IMR-90 (cell line): ENCODE data around the gene FAM151A. TPM values are rescaled to one million over a fixed set of nuclear protein-coding genes. Genes with fewer than 3 reads are reported as not detected.

Experiments
- ATAC-seq: fragments of 200-7000 bp; cut with Tn5 transposase; 2 replicates; pipeline ENCODE4 v1.9.1; 2020; ENCODE audit warnings: low read depth, mild to moderate bottlenecking, moderate library complexity
- BruUV-seq: library from RNA; stranded (reverse); fragments of 400-500 nt; replicated peaks from 2 replicates; lab custom pipeline; 2021; lab: Mats Ljungman, UMichigan
- CTCF ChIA-PET: fragments of 300-600 bp; formaldehyde crosslinking; extraction: SDS; loops from one replicate; lab custom pipeline; 2021; ENCODE audit warnings: antibody characterized with exemption; lab: Yijun Ruan, JAX
- POLR2A ChIA-PET: fragments of 300-600 bp; sonication (Branson Sonifier 250); formaldehyde crosslinking; loops from one replicate; lab custom pipeline; 2022; ENCODE audit warnings: antibody characterized with exemption; ENCODE audit not compliant: unreplicated experiment; lab: Charles Lee
- DNase-seq: peaks from one replicate; pipeline ENCODE4 v3.0.0; 2013
- H2AFZ ChIP-seq: replicated peaks from 2 replicates; pipeline ENCODE3; 2013; ENCODE audit warnings: low read length, mild to moderate bottlenecking; ENCODE audit not compliant: poor library complexity
- H2AK5ac ChIP-seq: 2 replicates; pipeline ENCODE4 v1.6.1; 2013; ENCODE audit warnings: low read depth, low read length, inconsistent platforms
- H2AK9ac ChIP-seq: replicated peaks from 2 replicates; pipeline ENCODE3; 2013; ENCODE audit warnings: mild to moderate bottlenecking, low read depth, low read length, moderate library complexity; ENCODE audit not compliant: poor library complexity
- H2BK120ac ChIP-seq: 2 replicates; pipeline ENCODE4 v1.6.1; 2013; ENCODE audit warnings: low read depth, low read length, inconsistent platforms
- H2BK15ac ChIP-seq: 3 replicates; pipeline ENCODE4 v1.6.1; 2013; ENCODE audit warnings: low read depth, low read length, inconsistent platforms
- H2BK20ac ChIP-seq: 2 replicates; pipeline ENCODE4 v1.6.1; 2013; ENCODE audit warnings: low read depth, mild to moderate bottlenecking, inconsistent platforms, low read length, moderate library complexity
- H2BK5ac ChIP-seq: 2 replicates; pipeline ENCODE4 v1.6.1; 2013; ENCODE audit warnings: mild to moderate bottlenecking, low read depth, low read length, inconsistent platforms; ENCODE audit not compliant: poor library complexity, severe bottlenecking
- H3K14ac ChIP-seq: replicated peaks from 2 replicates; pipeline ENCODE4 v1.6.1; 2013; ENCODE audit warnings: low read depth, low read length, inconsistent platforms
- H3K18ac ChIP-seq: 2 replicates; pipeline ENCODE4 v1.6.1; 2013; ENCODE audit warnings: low read depth, low read length, control low read depth
- H3K23ac ChIP-seq: 2 replicates; pipeline ENCODE4 v1.6.1; 2013; ENCODE audit warnings: low read depth, low read length, inconsistent platforms
- H3K27ac ChIP-seq: 2 replicates; pipeline ENCODE4 v1.5.1; 2013; ENCODE audit warnings: mild to moderate bottlenecking, control low read depth, low read length; ENCODE audit not compliant: insufficient read depth
- H3K27me3 ChIP-seq: 2 replicates; pipeline ENCODE4 v1.6.1; 2013; ENCODE audit warnings: low read length; ENCODE audit not compliant: control insufficient read depth, insufficient read depth
- H3K36me3 ChIP-seq: 2 replicates; pipeline ENCODE4 v1.6.1; 2013; ENCODE audit warnings: low read length, mixed read lengths; ENCODE audit not compliant: control insufficient read depth, insufficient read depth
- H3K4ac ChIP-seq: 2 replicates; pipeline ENCODE4 v1.6.1; 2013; ENCODE audit warnings: low read depth, low read length, inconsistent platforms
- H3K4me1 ChIP-seq: 2 replicates; pipeline ENCODE4 v1.6.1; 2013; ENCODE audit warnings: low read length, mixed read lengths; ENCODE audit not compliant: control insufficient read depth, insufficient read depth
- H3K4me2 ChIP-seq: 2 replicates; pipeline ENCODE4 v1.6.1; 2013; ENCODE audit warnings: low read depth, mild to moderate bottlenecking, control low read depth, low read length, moderate library complexity
- H3K4me3 ChIP-seq: 2 replicates; pipeline ENCODE4 v1.5.1; 2013; ENCODE audit warnings: low read depth, mild to moderate bottlenecking, control low read depth, low read length, moderate library complexity; ENCODE audit not compliant: insufficient read depth
- H3K56ac ChIP-seq: 2 replicates; pipeline ENCODE4 v1.6.1; 2013; ENCODE audit warnings: low read length, inconsistent platforms; ENCODE audit not compliant: insufficient read depth; ENCODE audit errors: extremely low read depth
- H3K79me1 ChIP-seq, 2 experiments: 2 replicates each; pipeline ENCODE4 v1.6.1; 2013; ENCODE audit warnings: low read length in 2 of 2, inconsistent platforms in 1 of 2, low read depth in 1 of 2
- H3K9ac ChIP-seq: 2 replicates; pipeline ENCODE4 v1.6.1; 2013; ENCODE audit warnings: low read depth, low read length, control low read depth
- H3K9me1 ChIP-seq: 2 replicates; pipeline ENCODE4 v1.6.1; 2013; ENCODE audit warnings: low read length, inconsistent platforms; ENCODE audit not compliant: insufficient read depth
- H3K9me3 ChIP-seq: 2 replicates; pipeline ENCODE4 v1.6.1; 2013; ENCODE audit warnings: low read length; ENCODE audit not compliant: control insufficient read depth, insufficient read depth
- H4K20me1 ChIP-seq: 2 replicates; pipeline ENCODE4 v1.6.1; 2013; ENCODE audit warnings: low read length, inconsistent platforms; ENCODE audit not compliant: insufficient read depth
- H4K5ac ChIP-seq: 2 replicates; pipeline ENCODE4 v1.6.1; 2013; ENCODE audit warnings: mild to moderate bottlenecking, low read depth, low read length, control low read depth
- H4K8ac ChIP-seq, 2 experiments: 2 replicates each; pipeline ENCODE4 v1.6.1; 2013; ENCODE audit warnings: low read depth in 2 of 2, low read length in 2 of 2, control low read depth in 1 of 2, inconsistent platforms in 1 of 2
- H4K91ac ChIP-seq: 2 replicates; pipeline ENCODE4 v1.6.1; 2013; ENCODE audit warnings: low read depth, low read length, inconsistent platforms; ENCODE audit not compliant: insufficient read depth
- BHLHE40 ChIP-seq: fragments of 150-350 bp; IDR thresholded peaks from 2 replicates; pipeline ENCODE4 v1.6.1; 2016; ENCODE audit warnings: mild to moderate bottlenecking, low read depth, low read length
- CEBPB ChIP-seq: IDR thresholded peaks from 2 replicates; pipeline ENCODE4 v1.6.1; 2012; ENCODE audit warnings: low read depth, low read length, improper control_type of control experiment
- FOS ChIP-seq: fragments of 150-350 bp; IDR thresholded peaks from 2 replicates; pipeline ENCODE4 v1.6.1; 2016; ENCODE audit warnings: low read depth, low read length
- MAZ ChIP-seq: IDR thresholded peaks from 2 replicates; pipeline ENCODE4 v1.6.1; 2012; ENCODE audit warnings: low read depth, mild to moderate bottlenecking, low read length, improper control_type of control experiment, moderate library complexity, borderline replicate concordance
- NFE2L2 ChIP-seq: fragments of 150-350 bp; IDR thresholded peaks from 2 replicates; pipeline ENCODE4 v1.6.1; 2016; ENCODE audit warnings: low read depth, mild to moderate bottlenecking, low read length
- RCOR1 ChIP-seq: IDR thresholded peaks from 2 replicates; pipeline ENCODE4 v1.6.1; 2012; ENCODE audit warnings: mild to moderate bottlenecking, low read length, improper control_type of control experiment; ENCODE audit not compliant: insufficient replicate concordance
- USF2 ChIP-seq: fragments of 150-350 bp; IDR thresholded peaks from 2 replicates; pipeline ENCODE4 v1.6.1; 2017; ENCODE audit warnings: mild to moderate bottlenecking, antibody characterized with exemption, low read length, low read depth
- WGBS, 2 experiments: methylation state at CpG; one replicate each; pipeline versions ENCODE4 v1.1.5 to v1.1.7; 2013; ENCODE audit warnings: missing lambda C conversion rate in 2 of 2; ENCODE audit not compliant: insufficient read length in 1 of 2; ENCODE audit errors: extremely low coverage in 2 of 2; 5-methylcytosine and 5-hydroxymethylcytosine counted together
- dilution Hi-C: fragments of 300-500 bp; cut with HindIII; formaldehyde crosslinking; loops from one replicate; pipeline ENCODE4 v1.14.3; 2018; ENCODE audit warnings: low sequenced_read_pairs; ENCODE audit not compliant: unreplicated experiment
- in situ Hi-C: fragments of 300-500 bp; cut with MboI; formaldehyde crosslinking; loops from 3 replicates; pipeline ENCODE4 v1.14.3; 2019; ENCODE audit warnings: low sequenced_read_pairs, inconsistent platforms, mixed read lengths
- intact Hi-C: fragments of 100-400 bp; cut with micrococcal nuclease; formaldehyde crosslinking; loops from 2 replicates; pipeline ENCODE4 v1.10.0; 2022
- polyA plus RNA-seq, 3 experiments: library from polyadenylated mRNA; depleted of rRNA; stranded (reverse); fragments of >200 nt; gene quantifications; 2 replicates each; pipeline ENCODE4 v1.2.3, GENCODE V29; 2012; ENCODE audit warnings: low replicate concordance in 1 of 3
- total RNA-seq: library from RNA; depleted of rRNA; stranded (reverse); fragments of >200 nt; gene quantifications from 2 replicates; pipeline ENCODE4 v1.2.3, GENCODE V29; 2012

FAM151A gene
- total and polyA plus RNA-seq, 2 of the 4 experiments (the other 2 are of a cell fraction) = not detected

GRCh38 chr1:54594463-54594862 is 28.9 kb downstream of the FAM151A start:
- Histone ChIP-seq H3K36me3 (no peaks in the 10 kb centered on the region), H4K20me1 (no peaks in the 10 kb centered on the region), H4K91ac (no peak overlapping the region), H2AK5ac (no peak overlapping the region), H4K8ac (no peak overlapping the region), H2AK9ac (no peak overlapping the region), H2BK5ac (no peak overlapping the region), H3K14ac (no peak overlapping the region), H2BK15ac (no peak overlapping the region), H2BK20ac (no peak overlapping the region), H2BK120ac (no peak overlapping the region), H3K79me1 (no peaks in the 10 kb centered on the region), H3K18ac (no peak overlapping the region), H3K4me2 (no peak overlapping the region), H3K9me1 (no peaks in the 10 kb centered on the region), H3K4ac (no peak overlapping the region), H3K4me1 (peaks cover 2% of the 10 kb centered on the region; the same call in 1 of the 2 replicates), H3K23ac (no peak overlapping the region), H3K56ac (no peak overlapping the region), H3K4me3 (no peak overlapping the region), H3K9me3 (no peaks in the 10 kb centered on the region), H2AFZ (no peak overlapping the region), H3K9ac (no peak overlapping the region), H3K27me3 (no peaks in the 10 kb centered on the region), H4K5ac (no peak overlapping the region), H3K27ac (no peak overlapping the region)
- BruUV-seq = no TSS peak
- intact Hi-C loops (no loop called here), in situ Hi-C loops (no loop called here), dilution Hi-C loops (no loop called here)
- ATAC-seq = no peak
- POLR2A ChIA-PET = no interaction called here
- WGBS, 2 experiments = 100% methylated on average over 4 of the region's 16 CpGs; no CpG with 5 or more reads in 1 of the 2 experiments
- TF ChIP-seq RCOR1 (no peak), BHLHE40 (no peak), USF2 (no peak), NFE2L2 (no peak), CEBPB (no peak), MAZ (no peak), FOS (no peak)
- no peak for DNase-seq
- CTCF ChIA-PET = no interaction called here
